Measurements from ENCODE around the gene SEC24D.

The SEC24D gene

GRCh38 chr4:118773429-118773792 is 62.5 kb downstream of the SEC24D start:
- H3K4me3 ChIP-seq (ENCODE audit: low read depth, low read length) = no peak overlapping the region
- TF ChIP-seq CTCF (IDR thresholded peaks at IDR 0.05; ENCODE audit: borderline replicate concordance, insufficient read depth, low read depth, low read length) = no peak

- TF ChIP-seq CTCF (IDR thresholded peaks at IDR 0.05; ENCODE audit: borderline replicate concordance, insufficient read depth, low read depth, low read length) = no peak
- H3K4me3 ChIP-seq (ENCODE audit: low read depth, low read length) = no peak overlapping the region
Measured at GRCh38 chr4:118772767-118773428, 63.0 kb downstream of the SEC24D start.

- H3K4me3 ChIP-seq (ENCODE audit: low read depth, low read length) = no peak overlapping the region
- no peak for TF ChIP-seq CTCF (IDR thresholded peaks at IDR 0.05; ENCODE audit: borderline replicate concordance, insufficient read depth, low read depth, low read length)
Measured at GRCh38 chr4:118772081-118772766, 63.7 kb downstream of the SEC24D start.

- no peak for TF ChIP-seq CTCF (IDR thresholded peaks at IDR 0.05; ENCODE audit: borderline replicate concordance, insufficient read depth, low read depth, low read length)
Measured at GRCh38 chr4:118770741-118771187, 65.2 kb downstream of the SEC24D start.

GRCh38 chr4:118769161-118769560 is 66.8 kb downstream of the SEC24D start:
- H3K4me3 ChIP-seq (ENCODE audit: low read depth, low read length) = no peak overlapping the region
- no peak for TF ChIP-seq CTCF (IDR thresholded peaks at IDR 0.05; ENCODE audit: borderline replicate concordance, insufficient read depth, low read depth, low read length)

More at GRCh38 chr4:118770741-118771187, 65.2 kb downstream of the SEC24D start:
- no peak overlapping the region for H3K4me3 ChIP-seq (ENCODE audit: low read depth, low read length)

GRCh38 chr4:118767109-118767508 is 68.8 kb downstream of the SEC24D start:
- H3K4me3 ChIP-seq (ENCODE audit: low read depth, low read length) = no peak overlapping the region
- TF ChIP-seq CTCF (IDR thresholded peaks at IDR 0.05; ENCODE audit: borderline replicate concordance, insufficient read depth, low read depth, low read length) = no peak

GRCh38 chr4:118765399-118765798 is 70.5 kb downstream of the SEC24D start:
- no peak for TF ChIP-seq CTCF (IDR thresholded peaks at IDR 0.05; ENCODE audit: borderline replicate concordance, insufficient read depth, low read depth, low read length)
- H3K4me3 ChIP-seq (ENCODE audit: low read depth, low read length) = no peak overlapping the region

Data from GM12875 (cell line).